HG03175 (cell line): Measurements from ENCODE around the gene DNAH14.
A peak's percentile ranks its signal among the peaks of the same experiment; 100 is the strongest.
"Not testable (repeated sequence)": the region's sequence is repeated elsewhere in the genome, so short reads cannot be mapped to it uniquely, and the experiment has no call there.

ENCODE experiments used
- ATAC-seq: cut with Tn5 transposase; IDR thresholded peaks from one replicate; pipeline ENCODE4 v1.9.1; 2021; ENCODE audit warnings: mild to moderate bottlenecking, moderate library complexity; ENCODE audit not compliant: unreplicated experiment

Gene DNAH14

DNA sequence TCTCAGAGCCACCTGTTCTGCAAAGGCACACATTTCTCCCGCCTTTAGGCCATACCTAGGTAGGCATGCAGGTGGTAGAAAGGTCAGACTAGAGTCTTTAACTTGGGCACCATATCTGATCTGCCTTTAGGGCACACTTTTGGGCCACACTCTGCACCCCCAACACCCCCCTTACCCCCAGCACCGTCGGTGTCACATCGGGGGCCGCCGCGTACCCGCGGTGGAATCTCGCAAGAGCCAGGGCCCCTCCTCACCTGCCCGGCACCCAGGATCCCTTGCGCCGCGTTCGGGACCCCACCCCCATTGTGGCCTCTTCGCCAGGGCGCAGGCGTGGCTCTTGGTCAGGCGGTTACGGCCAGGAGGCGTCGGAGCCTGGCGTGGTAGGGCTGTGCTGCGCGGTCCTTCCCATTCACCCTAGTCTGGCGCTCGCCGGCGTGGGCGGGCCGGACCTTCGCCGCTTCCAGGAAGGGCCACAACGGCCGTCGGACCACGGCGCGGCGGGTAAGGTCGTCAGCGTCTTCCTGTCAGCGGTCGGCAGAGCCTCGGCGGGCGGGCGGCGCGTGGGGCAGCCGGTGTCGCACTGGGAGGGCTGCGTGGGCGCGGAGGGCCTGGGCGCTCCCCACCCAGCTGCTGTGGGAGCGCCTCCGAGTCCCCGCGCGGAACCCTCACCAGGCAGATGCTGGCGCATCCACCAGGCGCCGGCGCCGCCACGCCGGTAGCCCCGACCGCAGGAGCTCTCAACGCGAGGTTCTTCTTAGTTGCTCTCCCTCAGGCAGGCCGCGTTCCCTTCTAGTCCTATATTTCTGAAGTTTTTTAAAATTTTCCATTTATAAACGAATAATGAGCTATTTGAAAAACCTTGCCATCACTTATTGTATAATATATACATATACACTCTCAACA, at the start of gene DNAH14:
Gene DNAH14 (plus strand): TSS at position 341 of the 903 bp plus-strand sequence. CDS start 23,028 bp downstream, outside the sequence.
- ATAC-seq = peak; percentile 41

DNA sequence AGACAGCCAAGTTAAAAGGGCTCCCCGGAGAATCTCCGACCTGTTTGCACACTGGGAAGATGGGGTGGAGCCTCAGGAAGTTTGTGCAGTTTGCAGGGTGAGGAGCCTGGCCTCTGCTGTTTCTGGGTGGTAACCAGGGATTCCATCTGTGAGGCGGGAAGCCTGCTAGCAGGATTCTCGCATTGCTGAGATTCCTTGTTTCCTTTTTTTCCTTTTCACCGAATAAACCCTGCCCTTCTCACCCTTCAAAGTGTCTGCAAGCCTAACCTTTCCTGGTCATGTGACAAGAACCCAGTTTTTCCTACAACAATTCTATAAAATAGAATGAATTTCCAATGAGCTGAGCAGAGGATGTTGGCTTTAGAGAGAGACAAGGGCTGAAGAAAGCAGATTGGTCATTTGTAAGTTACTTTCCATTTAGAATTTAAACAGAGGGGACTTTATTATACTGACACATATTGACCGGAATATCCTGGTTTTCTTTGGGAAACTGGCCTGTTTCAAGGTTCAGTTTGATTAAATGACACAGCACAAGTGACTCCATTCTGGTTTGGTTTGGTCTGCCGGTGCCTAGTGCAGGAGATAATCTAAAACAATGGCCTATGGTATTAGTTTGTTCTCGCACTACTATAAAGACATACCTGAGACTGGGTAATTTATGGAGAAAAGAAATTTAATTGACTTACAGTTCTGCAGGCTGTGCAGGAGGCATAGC, 48.7 kb upstream of the DNAH14 start:
- no peak for ATAC-seq

DNA sequence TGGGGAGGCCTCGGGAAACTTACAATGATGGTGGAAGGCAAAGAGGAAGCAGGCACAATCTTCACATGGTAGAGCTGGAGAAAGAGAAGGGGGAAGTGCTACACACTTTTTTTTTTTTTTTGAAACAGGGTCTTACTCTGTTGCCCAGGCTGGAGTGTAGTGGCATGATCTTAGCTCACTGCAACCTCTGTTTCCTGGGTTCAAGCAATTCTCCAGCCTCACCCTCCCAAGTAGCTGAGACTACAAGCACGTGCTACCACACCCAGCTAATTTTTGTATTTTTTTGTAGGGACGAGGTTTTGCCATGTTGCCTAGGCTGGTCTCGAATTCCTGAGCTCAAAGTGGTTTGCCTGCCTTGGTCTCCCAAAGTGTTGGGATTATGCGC, 48.2 kb upstream of the DNAH14 start:
- not testable (repeated sequence) for ATAC-seq

DNA sequence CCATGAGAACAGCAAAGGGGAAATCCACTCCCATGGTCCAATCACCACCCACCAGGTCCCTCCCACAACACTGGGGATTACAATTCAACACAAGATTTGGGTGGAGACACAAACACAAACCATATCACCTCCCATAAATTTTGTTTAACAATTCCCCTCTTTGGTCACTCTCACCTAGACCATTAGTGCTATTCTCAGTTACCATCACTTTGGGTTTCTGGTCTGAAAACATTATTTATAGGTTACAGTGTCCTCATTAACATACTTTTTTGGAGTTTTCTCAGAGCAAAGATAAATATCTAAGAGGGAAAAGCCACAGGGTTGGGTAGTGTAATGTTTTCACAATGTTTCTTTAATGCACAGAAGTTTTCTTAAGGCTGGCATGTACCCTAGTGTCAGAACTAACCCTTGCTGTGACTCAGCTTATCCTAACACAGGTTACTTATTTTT, 47.7 kb upstream of the DNAH14 start:
- ATAC-seq = no peak

DNA sequence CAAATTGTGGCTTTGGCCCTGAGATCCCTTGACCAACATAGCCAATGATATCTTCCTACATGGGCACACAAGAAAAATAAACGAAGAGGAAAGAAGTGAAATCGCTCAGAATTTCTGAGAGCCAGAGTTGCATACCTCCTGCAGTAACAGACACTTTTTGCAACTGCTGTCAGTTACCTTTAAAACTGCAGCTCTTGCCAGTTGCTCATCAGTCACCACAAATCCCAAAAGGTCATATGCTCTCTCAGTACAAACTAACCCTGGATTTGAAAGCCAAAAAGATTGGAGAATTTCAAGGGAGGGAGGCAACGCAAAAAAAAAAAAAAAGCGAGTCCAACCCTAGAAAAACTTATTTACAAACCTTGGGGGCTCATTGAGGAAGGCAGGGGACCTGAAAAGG, 47.2 kb upstream of the DNAH14 start:
- ATAC-seq = no peak

GRCh38 chr1:224883091-224883490, 46.4 kb upstream of the DNAH14 start:
- no peak for ATAC-seq

GRCh38 chr1:224884361-224884801, 45.1 kb upstream of the DNAH14 start:
- no peak for ATAC-seq

DNA sequence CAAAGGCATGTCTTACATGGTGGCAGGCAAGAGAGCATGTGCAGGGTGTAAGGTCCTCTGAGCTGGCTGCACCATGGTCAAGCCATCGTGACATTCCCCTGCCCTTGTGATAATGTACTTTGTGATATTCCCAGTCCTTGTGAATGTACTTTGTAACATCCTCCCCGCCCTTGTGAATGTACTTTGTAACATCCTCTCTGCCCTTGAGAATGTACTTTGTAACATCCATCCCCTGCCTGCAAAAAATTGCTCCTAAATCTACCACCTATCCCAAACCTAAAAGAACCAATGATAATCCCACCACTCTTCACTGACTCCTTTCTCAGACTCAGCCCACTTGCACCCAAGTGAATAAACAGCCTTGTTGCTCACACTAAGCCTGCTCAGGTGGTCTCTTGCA, 44.1 kb upstream of the DNAH14 start:
- ATAC-seq = not testable (repeated sequence)

DNA sequence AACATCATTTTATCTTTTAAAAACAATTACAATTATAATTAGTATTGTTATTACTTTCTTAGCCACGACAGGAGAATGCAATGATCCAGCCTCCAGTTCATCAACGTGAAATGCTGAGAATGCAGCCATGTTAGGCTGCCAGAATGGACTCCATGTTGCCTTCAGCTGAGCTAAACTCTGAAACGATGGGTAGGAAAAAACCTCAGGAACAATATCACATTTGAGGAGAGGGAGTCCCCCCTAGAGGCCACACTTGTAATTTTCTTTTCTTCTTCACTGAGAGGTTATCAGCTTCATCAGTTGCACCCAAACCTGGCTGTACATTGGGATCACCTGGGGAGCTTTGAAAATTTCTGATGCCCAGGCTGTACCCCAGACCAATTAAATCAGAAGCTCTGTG, 34.6 kb upstream of the DNAH14 start:
- no peak for ATAC-seq

DNA sequence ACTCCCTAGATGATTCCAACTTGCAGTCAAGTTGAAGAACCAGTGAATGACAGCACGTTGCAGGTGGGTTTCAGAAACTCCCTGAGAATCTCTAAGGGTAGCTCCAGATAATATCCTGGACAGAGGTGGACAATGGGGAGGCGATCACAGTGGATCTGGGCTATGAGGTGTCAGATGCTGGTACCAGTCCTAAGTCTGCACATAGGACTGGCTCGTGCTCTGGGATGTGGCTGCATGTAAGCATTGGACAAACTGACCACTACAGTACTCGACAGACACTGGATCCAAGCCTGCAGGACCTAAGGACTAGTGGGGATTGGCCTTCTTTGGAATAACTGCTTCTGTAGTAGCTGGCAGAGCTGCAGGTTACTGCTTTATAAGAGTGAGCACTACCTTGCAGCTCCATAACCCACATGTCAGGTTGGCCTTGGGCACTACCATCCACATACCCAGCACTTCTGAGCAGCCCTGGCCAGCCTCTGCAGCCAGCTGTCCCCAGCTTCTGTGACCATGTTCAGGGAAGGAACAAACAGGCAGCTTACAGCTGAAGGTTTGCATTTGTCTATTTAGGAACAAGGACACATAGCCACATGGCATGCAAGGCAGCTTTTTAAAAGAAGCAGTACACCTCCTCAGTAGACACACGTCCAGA, 33.2 kb upstream of the DNAH14 start:
- no peak for ATAC-seq

DNA sequence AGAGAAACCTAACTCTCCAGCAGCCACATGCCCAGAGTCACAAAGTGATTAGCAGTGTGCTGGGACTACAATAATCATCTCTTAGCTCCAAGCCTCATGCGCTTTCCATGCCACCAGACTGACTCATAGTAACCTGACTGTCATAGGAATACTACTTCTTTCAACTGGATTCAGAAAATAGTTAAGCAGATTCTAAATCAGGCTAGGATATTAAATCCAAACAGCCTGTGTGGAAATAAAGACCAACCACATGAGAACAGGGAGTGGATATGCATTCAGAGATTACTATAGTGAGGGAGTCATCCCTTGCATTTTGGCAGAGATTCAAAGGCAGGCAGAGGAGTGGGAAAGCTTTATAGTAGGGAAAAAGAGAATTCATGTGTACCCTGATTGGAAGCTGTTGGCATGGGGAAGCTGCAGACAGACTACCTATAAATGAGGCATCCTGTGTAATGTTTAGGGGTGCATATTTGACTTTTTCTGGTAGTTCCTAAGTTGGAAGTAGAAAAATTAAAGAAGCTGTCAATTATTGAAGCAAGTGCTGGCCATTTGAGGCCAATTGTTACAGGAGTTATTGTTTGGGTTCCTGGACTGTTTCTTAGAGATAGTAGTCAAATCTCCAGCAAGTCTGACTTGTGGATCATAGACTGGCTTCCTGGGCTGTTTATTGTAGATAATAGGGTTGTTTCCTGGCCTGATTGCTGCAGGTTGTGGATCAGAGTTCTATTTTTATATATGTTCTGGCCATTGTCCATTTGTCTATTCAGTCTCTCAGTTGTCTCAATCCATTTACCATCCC, 31.7 kb upstream of the DNAH14 start:
- no peak for ATAC-seq

GRCh38 chr1:224898937-224899336, 30.5 kb upstream of the DNAH14 start:
- ATAC-seq = no peak

DNA sequence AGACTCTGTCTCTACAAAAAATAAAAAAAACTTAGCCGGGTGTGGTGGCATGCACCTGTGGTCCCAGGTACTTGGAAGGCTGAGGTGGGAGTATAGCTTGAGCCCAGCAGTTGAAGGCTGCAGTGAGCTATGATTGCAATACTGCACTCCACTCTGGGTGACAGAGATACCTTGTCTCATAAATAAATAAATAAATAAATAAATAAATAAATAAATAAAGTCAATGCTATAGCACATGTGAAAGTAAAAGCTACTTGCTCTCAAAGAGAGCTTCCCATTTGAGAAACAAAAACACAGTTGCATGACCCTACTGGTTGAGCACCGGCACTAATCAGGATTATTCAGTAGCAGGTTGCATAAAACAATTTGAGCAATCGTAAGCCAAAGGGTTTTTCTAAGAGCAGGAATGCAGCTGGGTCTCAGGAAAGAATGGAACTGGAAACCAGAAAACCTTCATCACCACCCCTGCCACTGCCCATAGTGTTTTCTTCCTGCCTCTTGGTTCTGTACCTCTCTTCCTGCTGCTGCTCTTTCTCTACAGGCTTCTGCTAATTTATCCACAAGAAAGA, 29.3 kb upstream of the DNAH14 start:
- ATAC-seq = no peak

- no peak for ATAC-seq
Observed at GRCh38 chr1:224901087-224901810, 28.2 kb upstream of the DNAH14 start.

GRCh38 chr1:224903955-224904354, 25.5 kb upstream of the DNAH14 start:
- no peak for ATAC-seq

- ATAC-seq = no peak
Observed at GRCh38 chr1:224906340-224906739, 23.1 kb upstream of the DNAH14 start.

DNA sequence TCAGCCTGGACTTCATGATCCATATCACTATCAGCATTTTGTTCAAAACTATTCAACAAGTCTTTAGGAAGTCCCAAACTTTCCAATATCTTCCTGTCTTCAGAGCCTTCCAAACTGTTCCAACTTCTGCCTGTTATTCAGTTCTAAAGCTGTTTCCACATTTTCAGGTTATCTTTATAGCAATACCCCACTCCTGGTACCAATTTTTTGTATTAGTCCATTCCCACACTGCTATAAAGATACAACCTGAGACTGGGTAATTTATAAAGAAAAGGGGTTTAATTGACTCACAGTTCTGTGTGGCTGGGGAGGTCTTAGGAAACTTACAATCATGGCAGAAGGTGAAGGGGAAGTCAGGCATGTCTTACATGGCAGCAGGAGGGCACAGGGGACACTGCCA, 18.3 kb upstream of the DNAH14 start:
- no peak for ATAC-seq

- no peak for ATAC-seq
Observed at GRCh38 chr1:224914292-224914900, 15.1 kb upstream of the DNAH14 start.

DNA sequence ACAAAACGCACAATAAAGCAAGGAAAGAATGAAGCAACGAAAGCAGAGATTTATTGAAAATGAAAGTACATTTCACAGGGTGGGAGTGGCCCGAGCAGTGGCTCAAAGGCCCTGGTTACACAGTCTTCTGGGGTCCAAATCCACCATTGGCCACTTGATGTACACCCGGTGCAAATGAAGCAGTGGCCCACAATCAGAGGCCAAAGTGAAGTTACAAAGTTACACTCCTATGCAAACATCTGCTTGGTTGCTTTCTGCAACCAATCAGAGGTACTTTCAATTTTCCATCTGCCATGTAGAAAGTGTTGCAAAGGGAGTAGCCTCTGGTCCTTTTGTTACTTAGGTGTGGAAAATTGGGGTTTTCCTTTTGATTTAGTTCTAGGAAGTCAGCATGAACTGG, 10.0 kb upstream of the DNAH14 start:
- no peak for ATAC-seq
